HEK293 (cell line): ENCODE data around the gene ARHGAP15.

ENCODE experiments used
- SETDB1 ChIP-seq: IDR thresholded peaks from one replicate; pipeline ENCODE4 v1.6.1; 2017; ENCODE audit warnings: mild to moderate bottlenecking, low read length, moderate library complexity, mixed read lengths; ENCODE audit not compliant: insufficient read length
- ZNF292 ChIP-seq: fragments of 450-650 bp; formaldehyde crosslinking; IDR thresholded peaks from 2 replicates; pipeline ENCODE4 v1.5.1; 2016; ENCODE audit warnings: low read depth, missing biosample characterization, missing genetic modification characterization, borderline replicate concordance
- TF ChIP-seq, protein P1 (sequence below): fragments of 450-650 bp; formaldehyde crosslinking; IDR thresholded peaks from 2 replicates; pipeline ENCODE4 v1.5.1; 2016; ENCODE audit warnings: missing biosample characterization, missing genetic modification characterization

GRCh38 chr2:143290221-143290620, 161.0 kb downstream of the ARHGAP15 start:
- TF ChIP-seq SETDB1 = no peak
- TF ChIP-seq, protein P1, sequence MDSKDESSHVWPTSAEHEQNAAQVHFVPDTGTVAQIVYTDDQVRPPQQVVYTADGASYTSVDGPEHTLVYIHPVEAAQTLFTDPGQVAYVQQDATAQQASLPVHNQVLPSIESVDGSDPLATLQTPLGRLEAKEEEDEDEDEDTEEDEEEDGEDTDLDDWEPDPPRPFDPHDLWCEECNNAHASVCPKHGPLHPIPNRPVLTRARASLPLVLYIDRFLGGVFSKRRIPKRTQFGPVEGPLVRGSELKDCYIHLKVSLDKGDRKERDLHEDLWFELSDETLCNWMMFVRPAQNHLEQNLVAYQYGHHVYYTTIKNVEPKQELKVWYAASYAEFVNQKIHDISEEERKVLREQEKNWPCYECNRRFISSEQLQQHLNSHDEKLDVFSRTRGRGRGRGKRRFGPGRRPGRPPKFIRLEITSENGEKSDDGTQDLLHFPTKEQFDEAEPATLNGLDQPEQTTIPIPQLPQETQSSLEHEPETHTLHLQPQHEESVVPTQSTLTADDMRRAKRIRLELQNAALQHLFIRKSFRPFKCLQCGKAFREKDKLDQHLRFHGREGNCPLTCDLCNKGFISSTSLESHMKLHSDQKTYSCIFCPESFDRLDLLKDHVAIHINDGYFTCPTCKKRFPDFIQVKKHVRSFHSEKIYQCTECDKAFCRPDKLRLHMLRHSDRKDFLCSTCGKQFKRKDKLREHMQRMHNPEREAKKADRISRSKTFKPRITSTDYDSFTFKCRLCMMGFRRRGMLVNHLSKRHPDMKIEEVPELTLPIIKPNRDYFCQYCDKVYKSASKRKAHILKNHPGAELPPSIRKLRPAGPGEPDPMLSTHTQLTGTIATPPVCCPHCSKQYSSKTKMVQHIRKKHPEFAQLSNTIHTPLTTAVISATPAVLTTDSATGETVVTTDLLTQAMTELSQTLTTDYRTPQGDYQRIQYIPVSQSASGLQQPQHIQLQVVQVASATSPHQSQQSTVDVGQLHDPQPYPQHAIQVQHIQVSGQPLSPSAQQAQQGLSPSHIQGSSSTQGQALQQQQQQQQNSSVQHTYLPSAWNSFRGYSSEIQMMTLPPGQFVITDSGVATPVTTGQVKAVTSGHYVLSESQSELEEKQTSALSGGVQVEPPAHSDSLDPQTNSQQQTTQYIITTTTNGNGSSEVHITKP (tag by site-specific recombination) = no peak
- TF ChIP-seq ZNF292 (tag by site-specific recombination) = no peak
